ENCODE measurements around the gene SPIN2A. TPM values are rescaled to one million over a fixed set of nuclear protein-coding genes. Genes with fewer than 3 reads are reported as not detected.

Gene SPIN2A
- total and polyA plus RNA-seq, 2 donors (not counting 3 experiments of a cell fraction or from before 2014, with no cell fraction given), result 0.22 to 0.75 TPM

- BruUV-seq (replicated peaks), result no TSS peak
- no peaks in the 10 kb centered on the region for H3K9me1 ChIP-seq (replicated peaks; ENCODE audit: control insufficient read depth, extremely low read depth, insufficient read depth, low read length)
- H4K20me1 ChIP-seq (replicated peaks; ENCODE audit: control insufficient read depth, extremely low read depth, insufficient read depth, low read length), result no peaks in the 10 kb centered on the region
- H3K79me2 ChIP-seq (ENCODE audit: control insufficient read depth, insufficient read depth, low read length), result no peaks in the 10 kb centered on the region
- H3K27ac ChIP-seq (ENCODE audit: insufficient read depth, low read depth, low read length), result no peak overlapping the region
- no peaks in the 10 kb centered on the region for H3K4me1 ChIP-seq (ENCODE audit: control insufficient read depth, extremely low read depth, insufficient read depth, low read length)
- no peaks in the 10 kb centered on the region for H3K27me3 ChIP-seq (ENCODE audit: control insufficient read depth in 2 of 2, insufficient read depth in 2 of 2, low read length in 2 of 2)
- no peak overlapping the region for H3K9ac ChIP-seq (replicated peaks; ENCODE audit: extremely low read depth, insufficient read depth, low read length)
- dilution Hi-C loops (cut with MboI; ENCODE audit: extremely low pct_ligation_motif_present, low sequenced_read_pairs) (no loop called here), intact Hi-C loops (cut with micrococcal nuclease) (loop anchor here (1.0 kb wide), 1 partner anchor 297 kb away; no protein-coding TSS in a partner anchor)
- FAIRE-seq (peak; percentile 71), DNase-seq (ENCODE audit: low read depth, low spot score) (peak; percentile 48)
- no peaks in the 10 kb centered on the region for H3K9me3 ChIP-seq (replicated peaks; ENCODE audit: control insufficient read depth, insufficient read depth, low read length)
- ChIA-PET CTCF (interaction anchor here (0.9 to 1.6 kb wide), 5 partner anchors 12 to 298 kb away, joined by 3 to 10 read pairs (median 6); no protein-coding TSS in a partner anchor), POLR2A (no interaction called here)
- H2AFZ ChIP-seq (ENCODE audit: low read depth, low read length), result no peak overlapping the region
- no peaks in the 10 kb centered on the region for H3K36me3 ChIP-seq (ENCODE audit: control insufficient read depth in 2 of 2, extremely low read depth in 1 of 2, insufficient read depth in 2 of 2, low read length in 2 of 2)
- no peak overlapping the region for H3K4me2 ChIP-seq (ENCODE audit: insufficient read depth, low read length)
- peak; percentile 15 to 55 for TF ChIP-seq CTCF (IDR thresholded peaks at IDR 0.05; ENCODE audit: extremely low read depth in 1 of 2, insufficient read depth in 1 of 2, low read depth in 1 of 2, low read length in 2 of 2)
- TF ChIP-seq, protein P1, sequence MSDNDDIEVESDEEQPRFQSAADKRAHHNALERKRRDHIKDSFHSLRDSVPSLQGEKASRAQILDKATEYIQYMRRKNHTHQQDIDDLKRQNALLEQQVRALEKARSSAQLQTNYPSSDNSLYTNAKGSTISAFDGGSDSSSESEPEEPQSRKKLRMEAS (IDR thresholded peaks at IDR 0.05; ENCODE audit: insufficient read depth, insufficient read length), result no peak
- no peak overlapping the region for H3K4me3 ChIP-seq (replicated peaks in 1 of 3; ENCODE audit: insufficient read depth in 1 of 3, low read depth in 1 of 3, low read length in 3 of 3)
Observed at GRCh38 chrX:57156397-57157049, 19.3 kb upstream of the SPIN2A start.

GRCh38 chrX:57155171-57155570 lies 18.0 kb upstream of the SPIN2A start:
- DNase-seq (ENCODE audit: low read depth, low spot score), result no peak
- TF ChIP-seq POLR2A (IDR thresholded peaks at IDR 0.05; ENCODE audit: low read depth, low read length) (no peak), CTCF (IDR thresholded peaks at IDR 0.05; ENCODE audit: extremely low read depth in 1 of 2, insufficient read depth in 1 of 2, low read depth in 1 of 2, low read length in 2 of 2) (no peak), GATA2 (IDR thresholded peaks at IDR 0.05; ENCODE audit: insufficient read depth, insufficient read length, low read depth, low read length) (no peak), MYC (IDR thresholded peaks at IDR 0.05; ENCODE audit: low read depth, low read length) (no peak), EZH2 (IDR thresholded peaks at IDR 0.05; ENCODE audit: borderline replicate concordance, low read depth, low read length, severe bottlenecking) (no peak), POLR2AphosphoS5 (IDR thresholded peaks at IDR 0.05; ENCODE audit: insufficient read depth, low read depth, low read length) (no peak), JUN (IDR thresholded peaks at IDR 0.05; ENCODE audit: borderline replicate concordance, insufficient read depth, insufficient read length, low read depth) (no peak), FOS (IDR thresholded peaks at IDR 0.05; ENCODE audit: borderline replicate concordance, insufficient read depth, low read length) (no peak)
- TF ChIP-seq, protein P1 (IDR thresholded peaks at IDR 0.05; ENCODE audit: insufficient read depth, insufficient read length), result no peak
- ChIA-PET POLR2A (no interaction called here), CTCF (interaction anchor here (1.1 to 1.6 kb wide), 3 partner anchors 11 to 298 kb away, joined by 3 to 10 read pairs (median 6); no protein-coding TSS in a partner anchor)
- FAIRE-seq, result no peak
- Histone ChIP-seq H3K9ac (replicated peaks; ENCODE audit: extremely low read depth, insufficient read depth, low read length) (no peak overlapping the region), H3K79me2 (ENCODE audit: control insufficient read depth, insufficient read depth, low read length) (no peaks in the 10 kb centered on the region), H3K36me3 (ENCODE audit: control insufficient read depth in 2 of 2, extremely low read depth in 1 of 2, insufficient read depth in 2 of 2, low read length in 2 of 2) (no peaks in the 10 kb centered on the region), H3K9me1 (replicated peaks; ENCODE audit: control insufficient read depth, extremely low read depth, insufficient read depth, low read length) (no peaks in the 10 kb centered on the region), H3K9me3 (replicated peaks; ENCODE audit: control insufficient read depth, insufficient read depth, low read length) (no peaks in the 10 kb centered on the region), H2AFZ (ENCODE audit: low read depth, low read length) (no peak overlapping the region), H3K4me1 (ENCODE audit: control insufficient read depth, extremely low read depth, insufficient read depth, low read length) (no peaks in the 10 kb centered on the region), H3K27me3 (ENCODE audit: control insufficient read depth in 2 of 2, insufficient read depth in 2 of 2, low read length in 2 of 2) (no peaks in the 10 kb centered on the region), H3K27ac (ENCODE audit: insufficient read depth, low read depth, low read length) (no peak overlapping the region), H4K20me1 (replicated peaks; ENCODE audit: control insufficient read depth, extremely low read depth, insufficient read depth, low read length) (no peaks in the 10 kb centered on the region), H3K4me3 (replicated peaks in 1 of 3; ENCODE audit: insufficient read depth in 1 of 3, low read depth in 1 of 3, low read length in 3 of 3) (no peak overlapping the region), H3K4me2 (ENCODE audit: insufficient read depth, low read length) (no peak overlapping the region)
- intact Hi-C loops (cut with micrococcal nuclease), result no loop called here
- dilution Hi-C loops (cut with MboI; ENCODE audit: extremely low pct_ligation_motif_present, low sequenced_read_pairs), result no loop called here
- BruUV-seq (replicated peaks), result no TSS peak

All from endothelial cell of umbilical vein (primary cell).